BLaER1 (cell line): ENCODE measurements around the gene TBCA.
"Not testable (repeated sequence)": the region's sequence is repeated elsewhere in the genome, so short reads cannot be mapped to it uniquely, and the experiment has no call there.

Experiments
- H3K27ac ChIP-seq: shearing (Covaris generic); formaldehyde crosslinking; 2 replicates; pipeline ENCODE4 v1.8.1; 2022
- H3K27me3 ChIP-seq: shearing (Covaris generic); formaldehyde crosslinking; 2 replicates; pipeline ENCODE4 v1.8.1; 2022
- H3K36me3 ChIP-seq: shearing (Covaris generic); formaldehyde crosslinking; 2 replicates; pipeline ENCODE4 v1.8.1; 2022
- H3K4me1 ChIP-seq: shearing (Covaris generic); formaldehyde crosslinking; 2 replicates; pipeline ENCODE4 v1.8.1; 2022
- H3K4me2 ChIP-seq: shearing (Covaris generic); formaldehyde crosslinking; 2 replicates; pipeline ENCODE4 v1.8.1; 2022
- H3K4me3 ChIP-seq: shearing (Covaris generic); formaldehyde crosslinking; 2 replicates; pipeline ENCODE4 v1.8.1; 2022
- H3K9ac ChIP-seq: shearing (Covaris generic); formaldehyde crosslinking; 2 replicates; pipeline ENCODE4 v1.8.1; 2022
- H3K9me3 ChIP-seq: shearing (Covaris generic); formaldehyde crosslinking; 2 replicates; pipeline ENCODE4 v1.8.1; 2022
- H4K20me1 ChIP-seq: shearing (Covaris generic); formaldehyde crosslinking; 2 replicates; pipeline ENCODE4 v1.8.1; 2022
- Cebpa-rat ChIP-seq: shearing (Covaris generic); IDR thresholded peaks from 2 replicates; pipeline ENCODE4 v1.8.1; 2022

The TBCA gene

DNA sequence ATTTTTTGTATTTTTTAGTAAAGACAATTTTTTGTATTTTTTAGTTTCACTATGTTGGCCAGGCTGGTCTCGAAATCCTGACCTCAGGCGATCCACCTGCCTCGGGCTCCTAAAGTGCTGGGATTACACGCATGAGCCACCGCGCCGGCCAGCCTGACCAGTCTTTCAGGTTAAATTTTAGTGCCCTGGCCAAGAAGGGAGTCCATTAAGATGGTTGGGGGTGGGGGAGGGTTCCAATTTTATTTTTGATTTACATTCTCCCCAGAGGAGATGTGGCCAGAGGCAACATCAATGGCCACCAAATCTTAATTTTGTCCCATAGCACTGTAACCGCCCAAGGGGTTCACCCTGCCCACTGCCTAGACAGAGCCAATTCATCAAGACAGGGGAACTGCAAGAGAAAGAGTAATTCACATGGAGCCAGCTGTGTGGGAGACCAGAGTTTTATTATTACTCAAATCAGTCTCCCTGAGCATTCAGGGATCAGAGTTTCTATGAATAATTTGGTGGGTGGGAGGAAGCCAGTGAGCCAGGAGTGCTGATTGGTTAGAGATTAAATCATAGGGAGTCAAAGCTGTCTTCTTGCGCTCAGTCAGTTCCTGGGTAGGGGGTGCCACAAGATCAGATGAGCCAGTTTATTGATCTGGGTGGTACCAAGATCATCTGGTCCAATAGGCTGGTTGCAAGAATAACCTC, 24.7 kb downstream of the TBCA start:
- Histone ChIP-seq H3K9ac (no peak overlapping the region), H3K4me1 (no peaks in the 10 kb centered on the region), H3K4me2 (no peak overlapping the region), H3K27ac (no peak overlapping the region), H4K20me1 (peaks cover 87% of the 10 kb centered on the region), H3K9me3 (peaks cover 36% of the 10 kb centered on the region), H3K36me3 (peaks cover 38% of the 10 kb centered on the region), H3K4me3 (no peak overlapping the region), H3K27me3 (no peaks in the 10 kb centered on the region)
- TF ChIP-seq Cebpa-rat, result no peak

DNA sequence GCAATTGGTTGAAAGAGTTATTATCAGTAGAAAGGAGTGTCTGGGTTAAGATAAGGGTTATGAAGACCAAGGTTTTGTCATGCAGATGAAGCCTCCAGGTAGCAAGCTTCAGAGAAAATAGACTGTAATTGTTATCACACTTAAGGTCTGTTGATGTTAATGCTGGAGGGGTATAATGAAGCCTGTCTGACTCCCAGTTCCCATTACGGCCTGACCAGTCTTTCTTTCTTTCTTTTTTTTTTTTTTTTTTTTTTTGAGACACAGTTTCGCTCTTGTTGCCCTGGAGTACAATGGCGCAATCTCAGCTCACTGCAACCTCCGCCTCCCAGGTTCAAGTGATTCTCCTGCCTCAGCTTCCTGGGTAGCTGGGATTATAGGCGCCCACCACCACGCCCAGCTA, 25.2 kb downstream of the TBCA start:
- H3K9ac ChIP-seq, H3K4me1 ChIP-seq, H3K4me2 ChIP-seq, H3K4me3 ChIP-seq, H3K27me3 ChIP-seq, H3K27ac ChIP-seq: not testable (repeated sequence)
- Histone ChIP-seq H3K9me3 (peaks cover 30% of the 10 kb centered on the region), H3K36me3 (peaks cover 38% of the 10 kb centered on the region), H4K20me1 (peaks cover 87% of the 10 kb centered on the region)

DNA sequence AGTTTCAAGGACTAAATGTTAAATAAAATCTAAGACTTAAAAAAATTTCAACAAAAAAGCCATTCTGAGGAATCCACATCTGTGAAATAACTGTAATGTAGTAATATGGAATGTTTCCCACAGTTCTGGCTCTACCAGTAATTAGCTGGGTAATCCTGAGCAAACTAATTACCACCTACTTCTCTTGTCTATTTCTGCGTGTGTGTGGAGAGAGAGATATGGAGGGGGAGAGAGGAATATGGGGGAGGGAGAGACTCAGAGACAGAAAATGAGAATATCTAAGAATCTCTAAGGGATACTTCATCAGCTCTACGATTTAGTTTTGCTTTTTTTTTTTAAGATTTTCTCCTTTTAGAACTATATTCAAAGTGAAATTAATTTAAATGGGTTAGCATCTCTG, 28.0 kb downstream of the TBCA start:
- Histone ChIP-seq H4K20me1 (peaks cover 88% of the 10 kb centered on the region), H3K27me3 (no peaks in the 10 kb centered on the region), H3K9me3 (peaks cover 21% of the 10 kb centered on the region), H3K4me3 (no peak overlapping the region), H3K9ac (no peak overlapping the region), H3K4me1 (no peaks in the 10 kb centered on the region), H3K4me2 (no peak overlapping the region), H3K36me3 (peaks cover 46% of the 10 kb centered on the region), H3K27ac (no peak overlapping the region)
- no peak for TF ChIP-seq Cebpa-rat

DNA sequence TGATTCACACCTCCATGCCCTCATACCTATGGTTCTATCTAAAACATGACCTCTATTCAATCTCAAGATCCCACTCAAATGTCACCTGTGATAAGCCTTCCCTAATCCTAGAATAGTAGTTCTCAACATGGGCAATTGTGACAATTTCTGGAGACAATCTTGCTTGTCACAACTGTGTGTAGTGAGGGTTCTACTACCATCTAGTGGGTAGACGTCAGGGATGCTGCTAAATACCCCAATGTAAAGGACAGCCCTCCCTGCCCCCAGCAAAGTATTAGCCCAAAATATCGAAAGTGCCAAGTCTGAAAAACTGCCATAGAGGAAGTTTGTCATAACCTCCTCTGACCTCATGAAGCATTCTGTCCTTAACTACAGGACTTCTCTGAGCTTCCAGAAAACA, 32.0 kb downstream of the TBCA start:
- Histone ChIP-seq H3K27me3 (no peaks in the 10 kb centered on the region), H3K27ac (no peak overlapping the region), H3K9ac (no peak overlapping the region), H3K36me3 (peaks cover 52% of the 10 kb centered on the region), H3K4me1 (no peaks in the 10 kb centered on the region), H3K4me3 (no peak overlapping the region), H3K9me3 (peaks cover 6% of the 10 kb centered on the region), H3K4me2 (no peak overlapping the region), H4K20me1 (peaks cover 85% of the 10 kb centered on the region)
- TF ChIP-seq Cebpa-rat, result no peak

DNA sequence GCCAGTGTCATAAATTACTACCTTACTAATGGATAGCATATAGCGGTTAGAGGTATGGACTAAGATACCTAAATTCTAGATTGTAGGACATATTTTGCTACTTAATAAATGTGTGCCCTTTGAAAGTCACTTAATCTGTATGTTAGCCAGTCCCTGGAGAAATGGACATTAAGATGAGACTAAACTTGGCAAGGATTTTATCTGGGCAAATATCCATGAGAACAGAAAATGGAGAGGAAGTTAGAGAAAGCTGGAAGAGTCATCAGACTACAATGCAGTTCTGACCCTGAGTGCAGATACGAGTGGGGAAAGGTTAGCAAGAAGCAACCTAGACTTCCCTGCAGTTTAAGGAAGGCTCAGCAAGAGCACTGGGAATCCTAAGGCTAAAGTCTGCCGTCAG, 33.0 kb downstream of the TBCA start:
- H3K36me3 ChIP-seq, result peaks cover 62% of the 10 kb centered on the region
- no peaks in the 10 kb centered on the region for H3K27me3 ChIP-seq
- no peak overlapping the region for H3K4me3 ChIP-seq
- no peaks in the 10 kb centered on the region for H3K4me1 ChIP-seq
- no peak overlapping the region for H3K27ac ChIP-seq
- no peak overlapping the region for H3K4me2 ChIP-seq
- TF ChIP-seq Cebpa-rat, result no peak
- H3K9me3 ChIP-seq, result peaks cover 6% of the 10 kb centered on the region
- no peak overlapping the region for H3K9ac ChIP-seq
- H4K20me1 ChIP-seq, result peaks cover 85% of the 10 kb centered on the region

DNA sequence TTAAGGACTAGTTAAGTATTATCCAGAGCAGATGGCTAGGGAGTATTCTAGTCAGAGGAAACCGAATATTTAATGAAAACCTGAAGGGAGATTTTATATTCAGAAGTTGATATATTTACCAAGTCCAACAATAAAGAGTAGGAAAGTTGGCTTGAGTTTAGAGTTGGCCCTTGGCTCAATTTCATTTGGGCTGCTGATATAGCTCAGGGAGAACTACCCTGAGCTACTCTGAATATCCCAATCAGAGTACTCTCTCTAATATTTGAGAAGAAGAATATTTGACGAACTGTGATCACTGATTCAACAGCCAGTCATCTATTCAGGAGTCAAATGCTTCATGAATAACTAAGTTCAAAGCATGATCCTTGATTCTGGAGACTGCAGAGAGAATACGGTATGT, 34.5 kb downstream of the TBCA start:
- Histone ChIP-seq H3K4me2 (no peak overlapping the region), H3K4me3 (no peak overlapping the region), H3K4me1 (no peaks in the 10 kb centered on the region), H3K36me3 (peaks cover 63% of the 10 kb centered on the region), H3K9ac (no peak overlapping the region), H3K27ac (no peak overlapping the region), H3K9me3 (peaks cover 6% of the 10 kb centered on the region), H3K27me3 (no peaks in the 10 kb centered on the region), H4K20me1 (peaks cover 95% of the 10 kb centered on the region)
- no peak for TF ChIP-seq Cebpa-rat

DNA sequence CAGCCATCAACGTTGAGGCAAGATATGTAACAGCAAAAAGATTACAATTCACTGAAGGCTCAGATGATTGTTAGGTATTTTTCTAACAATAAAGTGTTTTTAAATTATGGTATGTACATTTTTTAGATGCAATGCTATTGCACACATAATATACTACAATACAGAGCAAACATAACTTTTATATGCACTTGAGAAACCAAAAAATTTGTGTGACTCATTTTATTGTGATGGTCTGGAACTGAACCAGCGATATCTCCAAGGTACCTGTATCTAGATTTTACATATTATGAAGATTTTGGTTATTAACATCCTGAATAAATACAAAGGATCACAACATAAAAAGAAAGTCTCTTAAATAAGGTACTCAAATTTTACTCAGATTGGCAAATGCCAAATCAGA, 41.3 kb downstream of the TBCA start:
- Histone ChIP-seq H3K9me3 (peaks cover 37% of the 10 kb centered on the region), H3K4me1 (no peaks in the 10 kb centered on the region), H3K4me2 (no peak overlapping the region), H3K4me3 (no peak overlapping the region), H3K36me3 (peaks cover 59% of the 10 kb centered on the region), H4K20me1 (peaks cover 79% of the 10 kb centered on the region), H3K27me3 (no peaks in the 10 kb centered on the region), H3K9ac (no peak overlapping the region), H3K27ac (no peak overlapping the region)
- no peak for TF ChIP-seq Cebpa-rat

DNA sequence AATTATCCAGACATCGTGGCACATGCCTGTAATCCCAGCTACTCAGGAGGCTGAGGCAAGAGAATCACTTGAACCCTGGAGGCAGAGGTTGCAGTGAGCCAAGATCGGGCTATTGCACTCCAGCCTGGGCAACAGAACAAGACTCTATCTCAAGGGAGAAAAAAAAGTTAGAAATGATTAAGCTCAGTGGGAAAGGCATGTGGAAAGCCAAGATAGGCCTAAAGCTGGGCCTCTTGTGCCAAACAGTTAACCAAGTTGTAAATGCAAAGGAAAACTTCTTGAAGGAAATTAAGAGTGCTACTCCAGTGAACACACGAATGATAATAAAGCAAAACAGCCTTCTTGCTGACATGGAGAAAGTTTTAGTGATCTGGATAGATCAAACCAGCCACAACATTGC, 43.0 kb downstream of the TBCA start:
- Histone ChIP-seq H3K4me1 (no peaks in the 10 kb centered on the region), H3K9me3 (peaks cover 37% of the 10 kb centered on the region), H3K4me3 (no peak overlapping the region), H3K36me3 (peaks cover 42% of the 10 kb centered on the region), H3K9ac (no peak overlapping the region), H3K27me3 (no peaks in the 10 kb centered on the region), H3K4me2 (no peak overlapping the region), H4K20me1 (peaks cover 82% of the 10 kb centered on the region), H3K27ac (no peak overlapping the region)
- TF ChIP-seq Cebpa-rat, result no peak

DNA sequence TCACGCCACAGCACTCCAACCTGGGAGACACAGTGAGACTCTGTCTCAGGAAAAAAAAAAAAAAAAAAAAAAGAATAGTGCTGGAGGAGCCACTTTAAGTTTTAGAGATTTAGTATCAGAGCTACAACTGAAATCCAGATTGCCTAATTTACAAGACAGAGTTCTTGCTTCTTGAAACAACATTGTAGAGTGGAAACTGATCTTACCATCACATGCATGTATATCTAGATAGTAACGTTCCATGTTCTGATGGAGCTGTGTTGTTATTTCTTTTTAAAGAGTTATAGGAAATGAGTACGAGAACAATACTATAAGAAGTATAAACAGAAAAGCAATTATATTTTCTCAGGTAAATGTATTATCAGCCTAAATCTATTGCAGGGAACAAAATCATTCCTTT, 48.9 kb downstream of the TBCA start:
- Histone ChIP-seq H3K4me1 (no peaks in the 10 kb centered on the region), H3K36me3 (peaks cover 26% of the 10 kb centered on the region; the same call in 1 of the 2 replicates), H3K9me3 (no peaks in the 10 kb centered on the region), H4K20me1 (peaks cover 89% of the 10 kb centered on the region), H3K4me2 (no peak overlapping the region), H3K4me3 (no peak overlapping the region), H3K9ac (no peak overlapping the region), H3K27ac (no peak overlapping the region), H3K27me3 (no peaks in the 10 kb centered on the region)
- TF ChIP-seq Cebpa-rat, result no peak

- H3K9ac ChIP-seq, result no peak overlapping the region
- H3K27ac ChIP-seq, result no peak overlapping the region
- no peaks in the 10 kb centered on the region for H3K27me3 ChIP-seq
- no peak overlapping the region for H3K4me2 ChIP-seq
- peaks cover 92% of the 10 kb centered on the region for H4K20me1 ChIP-seq
- TF ChIP-seq Cebpa-rat, result no peak
- no peaks in the 10 kb centered on the region for H3K4me1 ChIP-seq
- no peaks in the 10 kb centered on the region for H3K9me3 ChIP-seq
- peaks cover 17% of the 10 kb centered on the region; the same call in 1 of the 2 replicates for H3K36me3 ChIP-seq
- no peak overlapping the region for H3K4me3 ChIP-seq
Observed at GRCh38 chr5:77725616-77726015, 50.5 kb downstream of the TBCA start.

DNA sequence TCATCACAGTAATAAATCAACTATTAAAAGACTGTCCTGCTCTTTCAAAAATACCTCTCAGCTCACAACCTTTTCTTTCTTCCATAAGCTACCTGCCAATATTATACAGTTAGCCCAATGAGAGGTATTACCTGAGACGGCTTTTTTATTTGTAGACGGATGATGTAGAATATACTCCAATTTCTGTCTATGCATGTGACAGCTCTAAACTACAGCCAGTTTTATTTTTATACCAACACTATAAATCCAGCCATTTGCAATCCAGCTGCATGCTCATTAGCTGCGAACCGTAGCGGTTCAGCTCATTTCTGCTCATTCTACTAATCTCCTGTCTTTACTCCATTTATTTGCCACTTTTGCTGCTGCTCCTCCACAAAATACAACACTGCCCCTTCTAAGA, 51.2 kb downstream of the TBCA start:
- no peak overlapping the region for H3K27ac ChIP-seq
- no peak for TF ChIP-seq Cebpa-rat
- no peaks in the 10 kb centered on the region for H3K27me3 ChIP-seq

More for the DNA sequence above, 51.2 kb downstream of the TBCA start:
- H4K20me1 ChIP-seq, result peaks cover 92% of the 10 kb centered on the region
- H3K36me3 ChIP-seq, result peaks cover 14% of the 10 kb centered on the region; the same call in 1 of the 2 replicates
- no peak overlapping the region for H3K9ac ChIP-seq
- H3K4me2 ChIP-seq, result no peak overlapping the region
- H3K4me1 ChIP-seq, result no peaks in the 10 kb centered on the region
- H3K9me3 ChIP-seq, result no peaks in the 10 kb centered on the region
- H3K4me3 ChIP-seq, result no peak overlapping the region
